PFSK-1 (cell line): ENCODE measurements around the gene IL1RAPL2.

Experiments used
- FOXP2 ChIP-seq: optimal IDR thresholded peaks from 2 replicates; pipeline ENCODE3; 2011; ENCODE audit warnings: borderline replicate concordance, control low read depth, inconsistent platforms; ENCODE audit not compliant: insufficient read depth; ENCODE audit errors: extremely low read length, extremely low read depth
- POLR2AphosphoS5 ChIP-seq: IDR thresholded peaks from 2 replicates; pipeline ENCODE4 v1.6.1; 2012; ENCODE audit warnings: low read depth, mild to moderate bottlenecking, control low read depth, low read length, moderate library complexity
- REST ChIP-seq, 2 experiments: IDR thresholded peaks; 2 replicates each; pipeline versions ENCODE4 v1.6.1 to v1.8.0; 2011 to 2012; ENCODE audit warnings: low read depth in 2 of 2, low read length in 2 of 2, control low read depth in 1 of 2, inconsistent platforms in 1 of 2, mild to moderate bottlenecking in 1 of 2, moderate library complexity in 1 of 2; ENCODE audit not compliant: insufficient read depth in 1 of 2
- SIN3A ChIP-seq: IDR thresholded peaks from 2 replicates; pipeline ENCODE4 v1.6.1; 2012; ENCODE audit warnings: mild to moderate bottlenecking, low read length, moderate library complexity, borderline replicate concordance; ENCODE audit not compliant: insufficient read depth
- TAF1 ChIP-seq: IDR thresholded peaks from 2 replicates; pipeline ENCODE4 v1.6.1; 2012; ENCODE audit warnings: low read length, control low read depth, borderline replicate concordance; ENCODE audit not compliant: insufficient read depth

IL1RAPL2 gene

GRCh38 chrX:104659005-104659744 is 93.2 kb downstream of the IL1RAPL2 start:
- TF ChIP-seq REST (IDR thresholded peaks at IDR 0.05; ENCODE audit: insufficient read depth in 1 of 2, low read depth in 2 of 2, low read length in 2 of 2) (no peak), TAF1 (no peak), FOXP2 (no peak), SIN3A (no peak), POLR2AphosphoS5 (no peak)

DNA sequence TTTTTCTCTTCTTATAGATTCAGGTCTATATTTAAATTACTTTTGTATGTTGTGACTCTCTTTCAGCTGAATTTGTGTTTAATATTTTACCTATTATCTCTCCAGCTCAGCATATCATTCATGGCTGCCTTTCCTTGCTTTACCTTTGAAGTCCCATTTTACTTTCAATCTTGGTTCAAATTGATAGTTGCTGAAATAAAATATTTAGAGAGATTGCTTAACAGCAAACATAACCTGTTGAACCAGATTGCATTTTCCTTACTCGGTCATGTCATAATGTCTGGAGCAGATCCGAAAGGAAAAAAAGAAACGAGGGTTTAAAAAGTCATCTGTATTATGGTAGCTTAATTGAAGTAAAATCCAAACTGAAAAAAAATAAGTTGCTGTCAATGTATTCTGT is 94.1 kb downstream of the IL1RAPL2 start:
- TF ChIP-seq TAF1, result no peak

- TF ChIP-seq POLR2AphosphoS5 (no peak), REST (IDR thresholded peaks at IDR 0.05; ENCODE audit: insufficient read depth in 1 of 2, low read depth in 2 of 2, low read length in 2 of 2) (no peak), SIN3A (no peak), TAF1 (no peak), FOXP2 (no peak)
These were observed 96.7 kb downstream of the IL1RAPL2 start for GRCh38 chrX:104662694-104663093.

DNA sequence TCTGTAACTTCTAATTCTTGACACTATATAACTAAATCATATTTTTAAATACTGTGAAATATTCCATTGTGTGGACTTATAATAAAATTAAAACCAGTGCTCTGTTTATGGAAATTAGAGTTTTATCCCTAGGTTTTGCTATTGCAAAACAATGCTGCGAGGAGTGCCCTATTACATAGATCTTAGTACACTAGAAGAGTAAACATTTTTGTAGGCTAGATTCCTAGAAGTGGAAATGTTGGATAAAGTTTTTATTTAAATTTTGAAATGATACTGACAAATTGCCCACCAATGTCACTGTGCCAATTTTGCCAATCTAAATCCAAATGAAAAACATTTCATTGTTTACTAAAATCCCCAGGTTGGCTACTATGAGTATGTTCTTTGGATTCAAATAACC is 99.7 kb downstream of the IL1RAPL2 start:
- TF ChIP-seq POLR2AphosphoS5 (no peak), TAF1 (no peak), REST (IDR thresholded peaks at IDR 0.05; ENCODE audit: insufficient read depth in 1 of 2, low read depth in 2 of 2, low read length in 2 of 2) (no peak), FOXP2 (no peak), SIN3A (no peak)

DNA sequence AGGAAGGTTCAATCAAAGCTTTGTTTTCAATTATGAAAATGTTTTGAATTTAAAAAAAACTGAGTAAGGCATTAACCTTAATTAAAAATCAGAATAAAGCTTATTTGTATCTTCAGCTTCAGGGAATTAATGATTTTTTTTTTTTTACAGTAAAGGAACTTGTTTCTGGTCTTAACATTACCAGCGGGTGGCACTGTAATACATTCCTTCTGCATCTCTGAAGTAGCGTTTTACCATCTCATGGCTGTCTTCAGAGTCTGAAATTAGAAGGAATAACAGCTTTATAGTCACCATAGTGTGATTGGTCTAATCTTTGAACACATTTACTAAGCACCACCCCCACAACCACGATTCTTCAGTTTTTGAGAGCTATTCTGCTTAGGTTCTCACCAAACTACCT is 102.6 kb downstream of the IL1RAPL2 start:
- TF ChIP-seq FOXP2, result no peak
- TF ChIP-seq POLR2AphosphoS5, result no peak
- TF ChIP-seq REST (IDR thresholded peaks at IDR 0.05; ENCODE audit: insufficient read depth in 1 of 2, low read depth in 2 of 2, low read length in 2 of 2), result no peak
- TF ChIP-seq SIN3A, result no peak
- no peak for TF ChIP-seq TAF1
